Keratinocyte (primary cell): ENCODE results near the gene OR2D3.
"Not testable (repeated sequence)": the region's sequence is repeated elsewhere in the genome, so short reads cannot be mapped to it uniquely, and the experiment has no call there.

ENCODE experiments used
- CTCF ChIP-seq, 3 experiments: IDR thresholded peaks in 1 of 3; conservative IDR thresholded peaks in 1 of 3; optimal IDR thresholded peaks in 1 of 3; 2 replicates in 2 of 3; 3 replicates in 1 of 3; pipeline versions ENCODE3 to v1.5.1; 2011; ENCODE audit warnings: low read length in 3 of 3, mild to moderate bottlenecking in 3 of 3, moderate library complexity in 2 of 3, control low read depth in 1 of 3, inconsistent platforms in 1 of 3; ENCODE audit not compliant: insufficient read depth in 2 of 3; ENCODE audit errors: extremely low read depth in 1 of 3
- EZH2 ChIP-seq: IDR thresholded peaks from one replicate; pipeline ENCODE4 v1.6.1; 2012; ENCODE audit warnings: inconsistent platforms, mild to moderate bottlenecking, low read length, moderate library complexity

GRCh38 chr11:6887711-6888110 is 33.1 kb upstream of the OR2D3 start:
- TF ChIP-seq CTCF (optimal IDR thresholded peaks at IDR 0.05 in 1 of 3, IDR thresholded peaks at IDR 0.05 in 1 of 3, conservative IDR thresholded peaks at IDR 0.05 in 1 of 3; ENCODE audit: extremely low read depth in 1 of 3, insufficient read depth in 2 of 3, low read length in 3 of 3); EZH2: not testable (repeated sequence)
